IMR-90 (cell line): Measurements from ENCODE around the gene DENND5A. TPM values are rescaled to one million over a fixed set of nuclear protein-coding genes. Genes with fewer than 3 reads are reported as not detected.

Source experiments
- ATAC-seq: fragments of 200-7000 bp; cut with Tn5 transposase; 2 replicates; pipeline ENCODE4 v1.9.1; 2020; ENCODE audit warnings: low read depth, mild to moderate bottlenecking, moderate library complexity
- BruUV-seq: library from RNA; stranded (reverse); fragments of 400-500 nt; replicated peaks from 2 replicates; lab custom pipeline; 2021; lab: Mats Ljungman, UMichigan
- CTCF ChIA-PET: fragments of 300-600 bp; formaldehyde crosslinking; extraction: SDS; loops from one replicate; lab custom pipeline; 2021; ENCODE audit warnings: antibody characterized with exemption; lab: Yijun Ruan, JAX
- POLR2A ChIA-PET: fragments of 300-600 bp; sonication (Branson Sonifier 250); formaldehyde crosslinking; loops from one replicate; lab custom pipeline; 2022; ENCODE audit warnings: antibody characterized with exemption; ENCODE audit not compliant: unreplicated experiment; lab: Charles Lee
- DNase-seq: peaks from one replicate; pipeline ENCODE4 v3.0.0; 2013
- H2AFZ ChIP-seq: replicated peaks from 2 replicates; pipeline ENCODE3; 2013; ENCODE audit warnings: low read length, mild to moderate bottlenecking; ENCODE audit not compliant: poor library complexity
- H2AK5ac ChIP-seq: 2 replicates; pipeline ENCODE4 v1.6.1; 2013; ENCODE audit warnings: low read depth, low read length, inconsistent platforms
- H2AK9ac ChIP-seq: replicated peaks from 2 replicates; pipeline ENCODE3; 2013; ENCODE audit warnings: mild to moderate bottlenecking, low read depth, low read length, moderate library complexity; ENCODE audit not compliant: poor library complexity
- H2BK120ac ChIP-seq: 2 replicates; pipeline ENCODE4 v1.6.1; 2013; ENCODE audit warnings: low read depth, low read length, inconsistent platforms
- H2BK15ac ChIP-seq: 3 replicates; pipeline ENCODE4 v1.6.1; 2013; ENCODE audit warnings: low read depth, low read length, inconsistent platforms
- H2BK20ac ChIP-seq: 2 replicates; pipeline ENCODE4 v1.6.1; 2013; ENCODE audit warnings: low read depth, mild to moderate bottlenecking, inconsistent platforms, low read length, moderate library complexity
- H2BK5ac ChIP-seq: 2 replicates; pipeline ENCODE4 v1.6.1; 2013; ENCODE audit warnings: mild to moderate bottlenecking, low read depth, low read length, inconsistent platforms; ENCODE audit not compliant: poor library complexity, severe bottlenecking
- H3K14ac ChIP-seq: replicated peaks from 2 replicates; pipeline ENCODE4 v1.6.1; 2013; ENCODE audit warnings: low read depth, low read length, inconsistent platforms
- H3K18ac ChIP-seq: 2 replicates; pipeline ENCODE4 v1.6.1; 2013; ENCODE audit warnings: low read depth, low read length, control low read depth
- H3K23ac ChIP-seq: 2 replicates; pipeline ENCODE4 v1.6.1; 2013; ENCODE audit warnings: low read depth, low read length, inconsistent platforms
- H3K27ac ChIP-seq: 2 replicates; pipeline ENCODE4 v1.5.1; 2013; ENCODE audit warnings: mild to moderate bottlenecking, control low read depth, low read length; ENCODE audit not compliant: insufficient read depth
- H3K27me3 ChIP-seq: 2 replicates; pipeline ENCODE4 v1.6.1; 2013; ENCODE audit warnings: low read length; ENCODE audit not compliant: control insufficient read depth, insufficient read depth
- H3K36me3 ChIP-seq: 2 replicates; pipeline ENCODE4 v1.6.1; 2013; ENCODE audit warnings: low read length, mixed read lengths; ENCODE audit not compliant: control insufficient read depth, insufficient read depth
- H3K4ac ChIP-seq: 2 replicates; pipeline ENCODE4 v1.6.1; 2013; ENCODE audit warnings: low read depth, low read length, inconsistent platforms
- H3K4me1 ChIP-seq: 2 replicates; pipeline ENCODE4 v1.6.1; 2013; ENCODE audit warnings: low read length, mixed read lengths; ENCODE audit not compliant: control insufficient read depth, insufficient read depth
- H3K4me2 ChIP-seq: 2 replicates; pipeline ENCODE4 v1.6.1; 2013; ENCODE audit warnings: low read depth, mild to moderate bottlenecking, control low read depth, low read length, moderate library complexity
- H3K4me3 ChIP-seq: 2 replicates; pipeline ENCODE4 v1.5.1; 2013; ENCODE audit warnings: low read depth, mild to moderate bottlenecking, control low read depth, low read length, moderate library complexity; ENCODE audit not compliant: insufficient read depth
- H3K56ac ChIP-seq: 2 replicates; pipeline ENCODE4 v1.6.1; 2013; ENCODE audit warnings: low read length, inconsistent platforms; ENCODE audit not compliant: insufficient read depth; ENCODE audit errors: extremely low read depth
- H3K79me1 ChIP-seq, 2 experiments: 2 replicates each; pipeline ENCODE4 v1.6.1; 2013; ENCODE audit warnings: low read length in 2 of 2, inconsistent platforms in 1 of 2, low read depth in 1 of 2
- H3K9ac ChIP-seq: 2 replicates; pipeline ENCODE4 v1.6.1; 2013; ENCODE audit warnings: low read depth, low read length, control low read depth
- H3K9me1 ChIP-seq: 2 replicates; pipeline ENCODE4 v1.6.1; 2013; ENCODE audit warnings: low read length, inconsistent platforms; ENCODE audit not compliant: insufficient read depth
- H3K9me3 ChIP-seq: 2 replicates; pipeline ENCODE4 v1.6.1; 2013; ENCODE audit warnings: low read length; ENCODE audit not compliant: control insufficient read depth, insufficient read depth
- H4K20me1 ChIP-seq: 2 replicates; pipeline ENCODE4 v1.6.1; 2013; ENCODE audit warnings: low read length, inconsistent platforms; ENCODE audit not compliant: insufficient read depth
- H4K5ac ChIP-seq: 2 replicates; pipeline ENCODE4 v1.6.1; 2013; ENCODE audit warnings: mild to moderate bottlenecking, low read depth, low read length, control low read depth
- H4K8ac ChIP-seq, 2 experiments: 2 replicates each; pipeline ENCODE4 v1.6.1; 2013; ENCODE audit warnings: low read depth in 2 of 2, low read length in 2 of 2, control low read depth in 1 of 2, inconsistent platforms in 1 of 2
- H4K91ac ChIP-seq: 2 replicates; pipeline ENCODE4 v1.6.1; 2013; ENCODE audit warnings: low read depth, low read length, inconsistent platforms; ENCODE audit not compliant: insufficient read depth
- BHLHE40 ChIP-seq: fragments of 150-350 bp; IDR thresholded peaks from 2 replicates; pipeline ENCODE4 v1.6.1; 2016; ENCODE audit warnings: mild to moderate bottlenecking, low read depth, low read length
- ELK1 ChIP-seq: fragments of 150-350 bp; IDR thresholded peaks from 2 replicates; pipeline ENCODE4 v1.6.1; 2016; ENCODE audit warnings: low read depth, mild to moderate bottlenecking, low read length, moderate library complexity, borderline replicate concordance
- FOS ChIP-seq: fragments of 150-350 bp; IDR thresholded peaks from 2 replicates; pipeline ENCODE4 v1.6.1; 2016; ENCODE audit warnings: low read depth, low read length
- MAFK ChIP-seq: IDR thresholded peaks from 2 replicates; pipeline ENCODE4 v1.6.1; 2012; ENCODE audit warnings: low read depth, low read length, improper control_type of control experiment
- POLR2A ChIP-seq: IDR thresholded peaks from 2 replicates; pipeline ENCODE4 v1.6.1; 2012; ENCODE audit warnings: mild to moderate bottlenecking, low read depth, low read length
- RCOR1 ChIP-seq: IDR thresholded peaks from 2 replicates; pipeline ENCODE4 v1.6.1; 2012; ENCODE audit warnings: mild to moderate bottlenecking, low read length, improper control_type of control experiment; ENCODE audit not compliant: insufficient replicate concordance
- SMC3 ChIP-seq: fragments of 150-350 bp; IDR thresholded peaks from 2 replicates; pipeline ENCODE4 v1.6.1; 2016; ENCODE audit warnings: low read depth, mild to moderate bottlenecking, antibody characterized with exemption, low read length, moderate library complexity
- USF2 ChIP-seq: fragments of 150-350 bp; IDR thresholded peaks from 2 replicates; pipeline ENCODE4 v1.6.1; 2017; ENCODE audit warnings: mild to moderate bottlenecking, antibody characterized with exemption, low read length, low read depth
- WGBS, 2 experiments: methylation state at CpG; one replicate each; pipeline versions ENCODE4 v1.1.5 to v1.1.7; 2013; ENCODE audit warnings: missing lambda C conversion rate in 2 of 2; ENCODE audit not compliant: insufficient read length in 1 of 2; ENCODE audit errors: extremely low coverage in 2 of 2; 5-methylcytosine and 5-hydroxymethylcytosine counted together
- dilution Hi-C: fragments of 300-500 bp; cut with HindIII; formaldehyde crosslinking; loops from one replicate; pipeline ENCODE4 v1.14.3; 2018; ENCODE audit warnings: low sequenced_read_pairs; ENCODE audit not compliant: unreplicated experiment
- in situ Hi-C: fragments of 300-500 bp; cut with MboI; formaldehyde crosslinking; loops from 3 replicates; pipeline ENCODE4 v1.14.3; 2019; ENCODE audit warnings: low sequenced_read_pairs, inconsistent platforms, mixed read lengths
- intact Hi-C: fragments of 100-400 bp; cut with micrococcal nuclease; formaldehyde crosslinking; loops from 2 replicates; pipeline ENCODE4 v1.10.0; 2022
- polyA plus RNA-seq, 3 experiments: library from polyadenylated mRNA; depleted of rRNA; stranded (reverse); fragments of >200 nt; gene quantifications; 2 replicates each; pipeline ENCODE4 v1.2.3, GENCODE V29; 2012; ENCODE audit warnings: low replicate concordance in 1 of 3
- total RNA-seq: library from RNA; depleted of rRNA; stranded (reverse); fragments of >200 nt; gene quantifications from 2 replicates; pipeline ENCODE4 v1.2.3, GENCODE V29; 2012

Gene DENND5A
- total and polyA plus RNA-seq, 2 of the 4 experiments (the other 2 are of a cell fraction): 179 to 192 TPM

- H4K5ac ChIP-seq: no peak overlapping the region
- peaks cover 81% of the 10 kb centered on the region for H4K20me1 ChIP-seq
- ChIA-PET CTCF (interaction anchor here (0.6 kb wide), 2 partner anchors 49 to 690 kb away, joined by 4 read pairs; no protein-coding TSS in a partner anchor), POLR2A (no interaction called here)
- H3K36me3 ChIP-seq: peaks cover 1% of the 10 kb centered on the region; the same call in 1 of the 2 replicates
- H3K9me3 ChIP-seq: no peaks in the 10 kb centered on the region
- no TSS peak for BruUV-seq
- H2BK20ac ChIP-seq: no peak overlapping the region
- no peak for DNase-seq
- H2BK120ac ChIP-seq: no peak overlapping the region
- no peak for ATAC-seq
- H4K91ac ChIP-seq: no peak overlapping the region
- dilution Hi-C loops: no loop called here
- H3K14ac ChIP-seq: no peak overlapping the region
- no peak overlapping the region for H3K56ac ChIP-seq
- H2AFZ ChIP-seq: no peak overlapping the region
- intact Hi-C loops: no loop called here
- no peak overlapping the region for H4K8ac ChIP-seq
- WGBS, 2 experiments: no CpG with 5 or more reads among the region's 7 CpGs
- no peaks in the 10 kb centered on the region for H3K27me3 ChIP-seq
- no peak overlapping the region for H3K4me2 ChIP-seq
- H3K9me1 ChIP-seq: peaks cover 10% of the 10 kb centered on the region
- no peak overlapping the region for H3K23ac ChIP-seq
- H3K4ac ChIP-seq: no peak overlapping the region
- H3K4me1 ChIP-seq: 0 out of 2 replicates have a peak, but pooled peaks cover 1% of the 10 kb centered on the region
- H3K79me1 ChIP-seq: peaks cover 9 to 72% of the 10 kb centered on the region in 2 experiments
- H3K4me3 ChIP-seq: no peak overlapping the region
- no peak overlapping the region for H3K9ac ChIP-seq
- H2AK5ac ChIP-seq: no peak overlapping the region
- no peak overlapping the region for H3K27ac ChIP-seq
- no peak overlapping the region for H2AK9ac ChIP-seq
- H2BK15ac ChIP-seq: no peak overlapping the region
- H2BK5ac ChIP-seq: no peak overlapping the region
- in situ Hi-C loops: no loop called here
- no peak overlapping the region for H3K18ac ChIP-seq
- TF ChIP-seq BHLHE40 (no peak), RCOR1 (no peak), FOS (no peak), SMC3 (no peak), MAFK (no peak), POLR2A (no peak), USF2 (no peak), ELK1 (no peak)
Observed at GRCh38 chr11:9249252-9249651, 15.9 kb downstream of the DENND5A start.
